Mesothelial cell of epicardium (in vitro differentiated cells): Measurements from ENCODE around the gene OCSTAMP. TPM values are rescaled to one million over a fixed set of nuclear protein-coding genes. Genes with fewer than 3 reads are reported as not detected.

Source experiments
- DNase-seq, 2 experiments: peaks; one replicate each; pipeline ENCODE4 v3.0.0; 2021; ENCODE audit warnings: low spot score in 2 of 2; ENCODE audit not compliant: unreplicated experiment in 2 of 2
- H3K27ac Mint-ChIP-seq: 2 replicates; pipeline ENCODE4 v1.8.0; 2021; ENCODE audit warnings: mixed read lengths
- H3K27me3 Mint-ChIP-seq: 2 replicates; pipeline ENCODE4 v1.8.0; 2021; ENCODE audit warnings: low read depth, mixed read lengths
- H3K36me3 Mint-ChIP-seq: 2 replicates; pipeline ENCODE4 v1.8.0; 2021; ENCODE audit warnings: mixed read lengths
- H3K4me1 Mint-ChIP-seq: 2 replicates; pipeline ENCODE4 v1.8.0; 2021; ENCODE audit warnings: mixed read lengths
- H3K4me3 Mint-ChIP-seq: 2 replicates; pipeline ENCODE4 v1.8.0; 2021; ENCODE audit warnings: mild to moderate bottlenecking, moderate library complexity, mixed read lengths
- H3K9me3 Mint-ChIP-seq: 2 replicates; pipeline ENCODE4 v1.8.0; 2021; ENCODE audit warnings: mixed read lengths
- total RNA-seq: library from RNA; stranded (reverse); gene quantifications from 3 replicates; pipeline ENCODE4 v1.2.1, GENCODE V29; 2021
- TF ChIP-seq, protein P1 (sequence below): fragments of 200-600 bp; sonication (generic); IDR thresholded peaks from one replicate; pipeline ENCODE4 v1.5.0; 2021; ENCODE audit warnings: antibody characterized with exemption; ENCODE audit not compliant: unreplicated experiment

The OCSTAMP gene
- total RNA-seq, 1 donor from 2014 or later: not detected

DNA sequence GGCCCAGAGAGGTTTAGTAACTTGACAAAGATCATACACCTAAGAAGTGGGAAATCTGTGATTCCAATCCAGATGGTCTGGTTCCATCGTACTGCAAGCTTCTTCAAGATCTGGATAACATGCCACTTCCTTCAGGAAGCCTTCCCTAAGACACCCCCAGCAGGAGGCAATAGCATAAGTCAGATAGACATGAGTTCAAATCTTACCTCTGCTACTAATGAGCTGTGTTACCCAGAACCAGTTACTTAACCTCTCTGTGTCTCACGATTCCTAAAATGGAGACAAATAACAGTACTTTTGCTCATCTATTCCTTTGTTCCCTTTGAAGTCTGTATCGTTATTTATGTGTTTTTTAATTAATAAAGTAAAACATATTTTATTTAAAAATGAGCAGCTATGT, 22.3 kb upstream of the OCSTAMP start:
- no peak for DNase-seq
- peaks cover 5% of the 10 kb centered on the region for H3K4me1 Mint-ChIP-seq
- no peaks in the 10 kb centered on the region for H3K27me3 Mint-ChIP-seq
- TF ChIP-seq, protein P1, sequence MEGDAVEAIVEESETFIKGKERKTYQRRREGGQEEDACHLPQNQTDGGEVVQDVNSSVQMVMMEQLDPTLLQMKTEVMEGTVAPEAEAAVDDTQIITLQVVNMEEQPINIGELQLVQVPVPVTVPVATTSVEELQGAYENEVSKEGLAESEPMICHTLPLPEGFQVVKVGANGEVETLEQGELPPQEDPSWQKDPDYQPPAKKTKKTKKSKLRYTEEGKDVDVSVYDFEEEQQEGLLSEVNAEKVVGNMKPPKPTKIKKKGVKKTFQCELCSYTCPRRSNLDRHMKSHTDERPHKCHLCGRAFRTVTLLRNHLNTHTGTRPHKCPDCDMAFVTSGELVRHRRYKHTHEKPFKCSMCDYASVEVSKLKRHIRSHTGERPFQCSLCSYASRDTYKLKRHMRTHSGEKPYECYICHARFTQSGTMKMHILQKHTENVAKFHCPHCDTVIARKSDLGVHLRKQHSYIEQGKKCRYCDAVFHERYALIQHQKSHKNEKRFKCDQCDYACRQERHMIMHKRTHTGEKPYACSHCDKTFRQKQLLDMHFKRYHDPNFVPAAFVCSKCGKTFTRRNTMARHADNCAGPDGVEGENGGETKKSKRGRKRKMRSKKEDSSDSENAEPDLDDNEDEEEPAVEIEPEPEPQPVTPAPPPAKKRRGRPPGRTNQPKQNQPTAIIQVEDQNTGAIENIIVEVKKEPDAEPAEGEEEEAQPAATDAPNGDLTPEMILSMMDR: no peak
- H3K27ac Mint-ChIP-seq: no peak overlapping the region
- peaks cover 2% of the 10 kb centered on the region for H3K36me3 Mint-ChIP-seq
- no peaks in the 10 kb centered on the region for H3K9me3 Mint-ChIP-seq
- H3K4me3 Mint-ChIP-seq: no peak overlapping the region

- TF ChIP-seq, protein P1: no peak
- H3K36me3 Mint-ChIP-seq: no peaks in the 10 kb centered on the region
- DNase-seq: no peak
- no peak overlapping the region for H3K27ac Mint-ChIP-seq
- no peaks in the 10 kb centered on the region for H3K9me3 Mint-ChIP-seq
- peaks cover 9% of the 10 kb centered on the region for H3K4me1 Mint-ChIP-seq
- H3K27me3 Mint-ChIP-seq: no peaks in the 10 kb centered on the region
- H3K4me3 Mint-ChIP-seq: no peak overlapping the region
Measured at GRCh38 chr20:46572153-46572552, 21.7 kb upstream of the OCSTAMP start.

- Mint-ChIP-seq H3K4me1 (peaks cover 9% of the 10 kb centered on the region), H3K27me3 (no peaks in the 10 kb centered on the region), H3K36me3 (no peaks in the 10 kb centered on the region), H3K27ac (no peak overlapping the region), H3K9me3 (no peaks in the 10 kb centered on the region), H3K4me3 (no peak overlapping the region)
- TF ChIP-seq, protein P1: no peak
- DNase-seq: no peak
Measured at GRCh38 chr20:46571418-46571817, 21.0 kb upstream of the OCSTAMP start.

DNA sequence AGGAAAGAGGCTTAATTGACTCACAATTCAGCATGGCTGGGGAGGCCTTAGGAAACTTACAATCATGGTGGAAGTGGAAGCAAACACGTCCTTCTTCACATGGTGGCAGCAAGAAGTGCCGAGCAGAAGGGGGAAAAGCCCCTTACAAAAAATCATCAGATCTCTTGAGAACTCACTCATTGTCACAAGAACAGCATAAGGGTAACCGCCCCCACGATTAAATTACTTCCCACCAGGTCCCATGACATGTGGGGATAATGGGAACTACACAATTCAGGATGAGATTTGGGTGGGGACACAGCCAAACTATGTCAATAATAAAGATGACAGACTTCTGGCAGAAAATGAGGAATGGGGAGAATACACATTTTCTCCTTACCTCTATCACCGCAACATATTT, 20.5 kb upstream of the OCSTAMP start:
- Mint-ChIP-seq H3K27me3 (no peaks in the 10 kb centered on the region), H3K4me1 (peaks cover 9% of the 10 kb centered on the region), H3K36me3 (no peaks in the 10 kb centered on the region), H3K4me3 (no peak overlapping the region), H3K27ac (no peak overlapping the region), H3K9me3 (no peaks in the 10 kb centered on the region)
- TF ChIP-seq, protein P1: no peak
- no peak for DNase-seq

GRCh38 chr20:46569961-46570360, 19.5 kb upstream of the OCSTAMP start:
- Mint-ChIP-seq H3K27ac (no peak overlapping the region), H3K27me3 (no peaks in the 10 kb centered on the region), H3K4me3 (no peak overlapping the region), H3K36me3 (no peaks in the 10 kb centered on the region), H3K9me3 (no peaks in the 10 kb centered on the region), H3K4me1 (peaks cover 9% of the 10 kb centered on the region)
- no peak for DNase-seq
- TF ChIP-seq, protein P1: no peak

DNA sequence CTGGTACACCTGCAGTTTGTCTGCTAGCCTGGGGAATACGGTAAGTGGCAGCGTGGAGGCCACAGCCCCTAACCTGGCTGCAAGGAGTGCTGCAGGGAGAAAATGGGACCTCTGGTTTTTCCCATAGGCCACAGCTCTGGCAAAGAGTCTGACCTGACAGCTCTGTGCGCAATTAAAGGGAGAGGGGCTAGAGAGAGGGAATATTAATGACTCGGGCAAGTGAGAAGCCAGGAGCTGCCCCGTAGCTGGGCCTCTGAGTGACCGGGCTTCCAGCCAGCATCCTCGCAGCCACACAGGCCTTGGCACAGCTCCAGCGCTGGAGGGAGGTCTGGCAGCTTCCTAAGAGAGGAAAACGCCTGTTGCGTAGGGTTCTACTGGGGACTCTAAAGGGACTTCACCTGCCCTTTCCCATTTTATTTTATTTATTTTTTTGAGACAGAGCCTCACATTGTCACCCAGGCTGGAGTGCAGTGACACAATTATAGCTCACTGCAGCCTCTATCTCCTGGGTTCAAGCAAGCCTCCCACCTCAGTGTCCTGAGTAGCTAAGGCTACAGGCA, 18.2 kb upstream of the OCSTAMP start:
- Mint-ChIP-seq H3K4me3 (peak overlapping the region; percentile 38), H3K4me1 (peaks cover 9% of the 10 kb centered on the region), H3K27ac (no peak overlapping the region), H3K9me3 (no peaks in the 10 kb centered on the region), H3K27me3 (no peaks in the 10 kb centered on the region), H3K36me3 (no peaks in the 10 kb centered on the region)
- DNase-seq: peak; percentile 78 to 88
- TF ChIP-seq, protein P1: no peak
